Measurements from ENCODE around the gene PUS7L. TPM values are rescaled to one million over a fixed set of nuclear protein-coding genes. Genes with fewer than 3 reads are reported as not detected.

The PUS7L gene
- polyA plus RNA-seq, 1 of the 3 experiments (the other 2 are of a cell fraction), result 1.8 TPM

- POLR2A ChIA-PET, result no interaction called here
- H2AFZ ChIP-seq (ENCODE audit: low read depth), result no peak overlapping the region
- no peak overlapping the region for H3K9ac ChIP-seq
- H3K27ac ChIP-seq (ENCODE audit: low read depth in 2 of 2, low read length in 1 of 2), result peak overlapping the region in 1 of 2 experiments; percentile 7; a peak in 1 of 4 replicates
- no peaks in the 10 kb centered on the region for H3K9me2 ChIP-seq
- peak in 1 of 2 experiments; percentile 72; a peak in 2 of 4 replicates for TF ChIP-seq EP300 (IDR thresholded peaks at IDR 0.05; ENCODE audit: borderline replicate concordance in 1 of 2, low read depth in 1 of 2, low read length in 1 of 2)
- TF ChIP-seq TEAD4 (IDR thresholded peaks at IDR 0.05; ENCODE audit: borderline replicate concordance, insufficient read depth), result peak; percentile 32; the same call in 1 of the 2 replicates
- TF ChIP-seq FOXM1 (IDR thresholded peaks at IDR 0.05; ENCODE audit: low read depth), result no peak
- no peak for TF ChIP-seq TAF1 (IDR thresholded peaks at IDR 0.05; ENCODE audit: borderline replicate concordance, low read depth, low read length)
- TF ChIP-seq TCF12 (IDR thresholded peaks at IDR 0.05), result peak; percentile 81
- peak; percentile 60 for TF ChIP-seq JUND (IDR thresholded peaks at IDR 0.05)
- TF ChIP-seq RXRA (IDR thresholded peaks at IDR 0.05; ENCODE audit: borderline replicate concordance, low read depth), result 0 out of 2 replicates have a peak, but pooled peaks have one; percentile 26
- TF ChIP-seq PBX3 (IDR thresholded peaks at IDR 0.05), result peak; percentile 80
- peak; percentile 68 for TF ChIP-seq FOSL2 (IDR thresholded peaks at IDR 0.05; ENCODE audit: borderline replicate concordance, low read depth)
- no peak for TF ChIP-seq MXI1 (IDR thresholded peaks at IDR 0.05; ENCODE audit: low read depth, low read length)
- TF ChIP-seq FOXJ3 (CRISPR knock-in tag; IDR thresholded peaks at IDR 0.05), result no peak
- TF ChIP-seq RFX5 (IDR thresholded peaks at IDR 0.05; ENCODE audit: low read length), result no peak
- no peak for TF ChIP-seq CTCF (IDR thresholded peaks at IDR 0.05)
- TF ChIP-seq USF1 (IDR thresholded peaks at IDR 0.05; ENCODE audit: borderline replicate concordance, low read depth), result no peak
- 0 out of 2 replicates have a peak, but pooled peaks have one; percentile 17 for TF ChIP-seq NFIC (IDR thresholded peaks at IDR 0.05; ENCODE audit: borderline replicate concordance)
- H3K4me2 ChIP-seq, result no peak overlapping the region
- peaks cover 9 to 24% of the 10 kb centered on the region in 2 experiments for H3K36me3 ChIP-seq (replicated peaks in 1 of 2; ENCODE audit: control insufficient read depth in 1 of 2, insufficient read depth in 2 of 2, low read length in 1 of 2)
- DNase-seq, result no peak
- H3K27me3 ChIP-seq (ENCODE audit: insufficient read depth), result no peaks in the 10 kb centered on the region
- peaks cover 0 to 17% of the 10 kb centered on the region in 2 experiments; a peak in 2 of 4 replicates for H3K4me1 ChIP-seq (ENCODE audit: control insufficient read depth in 1 of 2, insufficient read depth in 2 of 2, low read depth in 1 of 2, low read length in 1 of 2)
- CTCF ChIA-PET, result interaction anchor here (0.9 kb wide), 1 partner anchor 12 kb away, joined by 3 read pairs; no protein-coding TSS in a partner anchor
- 24% methylated on average over 2 of the region's 2 CpGs for WGBS (ENCODE audit: low lambda C conversion rate)
- H3K79me2 ChIP-seq (ENCODE audit: insufficient read depth), result no peaks in the 10 kb centered on the region
- peaks cover 8% of the 10 kb centered on the region for H3F3A ChIP-seq (replicated peaks; ENCODE audit: insufficient read depth)
- H3K4me3 ChIP-seq (ENCODE audit: low read depth in 2 of 2, low read length in 1 of 2), result no peak overlapping the region
- no peaks in the 10 kb centered on the region for H3K9me3 ChIP-seq
- no peaks in the 10 kb centered on the region for H4K20me1 ChIP-seq (ENCODE audit: insufficient read depth)
Measured at GRCh38 chr12:43737646-43738045, 20.9 kb downstream of the PUS7L start.
